Gastroesophageal sphincter (tissue), 4 donors: Measurements from ENCODE around the gene ULK4. TPM values are rescaled to one million over a fixed set of nuclear protein-coding genes. Genes with fewer than 3 reads are reported as not detected.
"Not testable (repeated sequence)": the region's sequence is repeated elsewhere in the genome, so short reads cannot be mapped to it uniquely, and the experiment has no call there.

ENCODE experiments used
- ATAC-seq: fragments of 150-250 bp; one replicate; pipeline ENCODE4 v1.9.1; 2016; ENCODE audit warnings: mild to moderate bottlenecking, moderate library complexity
- H3K27ac ChIP-seq, 4 donors: fragments of 200-600 bp; sonication (generic) in 3 of 4; 1 replicate in 3 of 4; 2 replicates in 1 of 4; pipeline ENCODE4 v1.5.1; 2016 to 2019
- H3K27me3 ChIP-seq: fragments of 200-600 bp; sonication (generic); one replicate; pipeline ENCODE4 v1.5.1; 2019
- H3K36me3 ChIP-seq, 2 donors: fragments of 200-600 bp; sonication (generic); one replicate each; pipeline ENCODE4 v1.5.1; 2019; ENCODE audit warnings: control low read depth in 1 of 2
- H3K4me1 ChIP-seq, 3 donors: fragments of 200-600 bp; sonication (generic); 1 replicate in 2 of 3; 2 replicates in 1 of 3; pipeline ENCODE4 v1.5.1; 2016 to 2019; ENCODE audit warnings: control low read depth in 2 of 3
- H3K4me3 ChIP-seq, 2 donors: fragments of 200-600 bp; sonication (generic); one replicate each; pipeline ENCODE4 v1.5.1; 2019; ENCODE audit warnings: mild to moderate bottlenecking in 1 of 2, moderate library complexity in 1 of 2
- H3K9me3 ChIP-seq, 3 donors: fragments of 200-600 bp; sonication (generic); one replicate each; pipeline ENCODE4 v1.5.1; 2017 to 2019; ENCODE audit warnings: control low read depth in 2 of 3
- CTCF ChIP-seq, 4 experiments: fragments of 200-600 bp in 2 of 4; fragments of 450-650 bp in 2 of 4; sonication (generic) in 1 of 4; IDR thresholded peaks; one replicate each; pipeline ENCODE4 v1.5.1; 2017 to 2019; ENCODE audit warnings: antibody characterized with exemption in 4 of 4, mild to moderate bottlenecking in 2 of 4, moderate library complexity in 2 of 4
- EP300 ChIP-seq: sonication (generic); formaldehyde crosslinking; IDR thresholded peaks from one replicate; pipeline ENCODE4 v1.6.1; 2017; ENCODE audit warnings: antibody characterized with exemption, mild to moderate bottlenecking
- POLR2A ChIP-seq, 2 donors: fragments of 450-650 bp; IDR thresholded peaks; one replicate each; pipeline ENCODE4 v1.6.1; 2017; ENCODE audit warnings: antibody characterized with exemption in 2 of 2, mild to moderate bottlenecking in 2 of 2, moderate library complexity in 1 of 2
- POLR2AphosphoS5 ChIP-seq: sonication (generic); formaldehyde crosslinking; IDR thresholded peaks from one replicate; pipeline ENCODE4 v1.6.1; 2017; ENCODE audit warnings: antibody characterized with exemption
- WGBS, 2 donors: methylation state at CpG; one replicate each; pipeline ENCODE4 v1.1.5; 2018; ENCODE audit warnings: low coverage in 1 of 2; 5-methylcytosine and 5-hydroxymethylcytosine counted together
- total RNA-seq, 4 donors: library from RNA; depleted of rRNA; stranded (reverse); fragments of >200 nt; gene quantifications; one replicate each; pipeline ENCODE4 v1.1.0, GENCODE V29; 2016

ULK4 gene
- total RNA-seq, 4 donors from 2014 or later = 3.8 to 15.4 (median 8.8) TPM

DNA sequence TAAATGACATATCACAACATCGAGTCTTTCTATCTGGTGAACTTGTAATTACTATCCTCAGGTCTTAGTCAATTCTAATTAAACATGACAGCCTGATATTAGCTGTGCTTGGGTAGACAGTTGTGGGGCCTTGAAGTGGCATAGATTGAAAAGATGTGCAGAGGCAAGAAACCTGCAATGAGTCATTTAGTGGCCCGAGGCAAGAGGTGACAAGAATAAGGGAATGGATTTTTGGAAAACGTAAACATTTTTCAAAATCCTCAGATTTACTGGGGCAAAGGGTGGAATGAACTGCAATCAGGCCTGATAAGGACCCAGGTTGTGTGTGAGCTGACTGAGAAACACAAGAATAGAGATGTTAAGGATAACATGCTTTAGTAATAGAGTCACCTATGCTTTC lies 29.5 kb upstream of the ULK4 start:
- no peak for ATAC-seq
- Histone ChIP-seq H3K9me3 (no peaks in the 10 kb centered on the region), H3K4me1 (no peaks in the 10 kb centered on the region), H3K27me3 (no peaks in the 10 kb centered on the region), H3K36me3 (no peaks in the 10 kb centered on the region), H3K27ac (no peak overlapping the region), H3K4me3 (no peak overlapping the region)
- 67 to 78% methylated on average over 3 of the region's 3 CpGs for WGBS, 2 donors
- TF ChIP-seq CTCF (IDR thresholded peaks at IDR 0.05) (no peak), POLR2A (IDR thresholded peaks at IDR 0.05) (no peak), EP300 (no peak), POLR2AphosphoS5 (no peak)

DNA sequence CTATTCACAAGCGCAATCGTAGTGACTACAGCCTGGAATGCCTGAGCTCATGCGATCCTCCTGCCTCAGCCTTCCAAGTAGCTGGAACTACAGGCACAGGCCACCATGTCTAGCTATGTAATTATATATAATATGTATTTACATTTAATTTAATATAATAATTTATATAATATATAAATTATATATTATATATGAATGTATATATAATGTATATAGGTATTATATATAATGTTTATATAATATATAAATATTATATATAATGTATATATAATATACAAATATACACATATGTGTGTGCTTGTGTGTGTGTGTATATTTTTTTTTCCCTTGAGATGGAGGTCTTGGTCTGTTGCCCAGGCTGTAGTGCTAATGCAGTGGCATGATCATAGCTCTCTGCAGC lies 27.6 kb upstream of the ULK4 start:
- Histone ChIP-seq H3K4me1 (no peaks in the 10 kb centered on the region), H3K27ac (no peak overlapping the region), H3K4me3 (no peak overlapping the region), H3K9me3 (no peaks in the 10 kb centered on the region), H3K36me3 (no peaks in the 10 kb centered on the region), H3K27me3 (no peaks in the 10 kb centered on the region)
- no peak for ATAC-seq
- 91 to 96% methylated on average over 3 of the region's 3 CpGs for WGBS, 2 donors
- TF ChIP-seq EP300 (no peak), POLR2A (IDR thresholded peaks at IDR 0.05) (no peak), CTCF (IDR thresholded peaks at IDR 0.05) (no peak), POLR2AphosphoS5 (no peak)

- Histone ChIP-seq H3K4me1 (no peaks in the 10 kb centered on the region), H3K4me3 (no peak overlapping the region), H3K27me3 (no peaks in the 10 kb centered on the region), H3K27ac (no peak overlapping the region), H3K36me3 (no peaks in the 10 kb centered on the region), H3K9me3 (no peaks in the 10 kb centered on the region)
- 93 to 100% methylated on average over 3 to 5 of the region's 5 CpGs for WGBS, 2 donors
- no peak for TF ChIP-seq POLR2AphosphoS5
- no peak for TF ChIP-seq POLR2A (IDR thresholded peaks at IDR 0.05)
- TF ChIP-seq CTCF (IDR thresholded peaks at IDR 0.05) = no peak
- TF ChIP-seq EP300 = no peak
- ATAC-seq = no peak
Measured at GRCh38 chr3:41987627-41988026, 25.7 kb upstream of the ULK4 start.

GRCh38 chr3:41986561-41986960 lies 24.7 kb upstream of the ULK4 start:
- no peak for ATAC-seq
- WGBS, 2 donors = 56% methylated on average over 2 of the region's 2 CpGs; no CpG with 5 or more reads in 1 of the 2 donors
- no peak for TF ChIP-seq EP300
- no peak for TF ChIP-seq CTCF (IDR thresholded peaks at IDR 0.05)
- no peak for TF ChIP-seq POLR2A (IDR thresholded peaks at IDR 0.05)
- TF ChIP-seq POLR2AphosphoS5 = no peak
- no peaks in the 10 kb centered on the region for H3K4me1 ChIP-seq
- no peaks in the 10 kb centered on the region for H3K9me3 ChIP-seq
- no peaks in the 10 kb centered on the region for H3K36me3 ChIP-seq
- H3K27ac ChIP-seq = no peak overlapping the region
- H3K4me3 ChIP-seq = no peak overlapping the region
- no peaks in the 10 kb centered on the region for H3K27me3 ChIP-seq

- Histone ChIP-seq H3K27me3 (no peaks in the 10 kb centered on the region), H3K4me1 (no peaks in the 10 kb centered on the region), H3K9me3 (no peaks in the 10 kb centered on the region), H3K4me3 (no peak overlapping the region), H3K27ac (no peak overlapping the region), H3K36me3 (no peaks in the 10 kb centered on the region)
- TF ChIP-seq EP300 = no peak
- TF ChIP-seq POLR2A (IDR thresholded peaks at IDR 0.05) = no peak
- no peak for TF ChIP-seq POLR2AphosphoS5
- TF ChIP-seq CTCF (IDR thresholded peaks at IDR 0.05) = no peak
- no peak for ATAC-seq
- 60 to 100% methylated on average over 1 of the region's 1 CpG for WGBS, 2 donors
Measured at GRCh38 chr3:41985018-41985417, 23.1 kb upstream of the ULK4 start.

GRCh38 chr3:41983091-41983490 lies 21.2 kb upstream of the ULK4 start:
- no CpG with 5 or more reads among the region's 32 CpGs for WGBS, 2 donors
- ATAC-seq, H3K27me3 ChIP-seq, H3K4me3 ChIP-seq, H3K9me3 ChIP-seq, H3K36me3 ChIP-seq, H3K27ac ChIP-seq, H3K4me1 ChIP-seq: not testable (repeated sequence)

- H3K4me3 ChIP-seq, H3K27me3 ChIP-seq, H3K27ac ChIP-seq, ATAC-seq, H3K36me3 ChIP-seq, H3K9me3 ChIP-seq, H3K4me1 ChIP-seq: not testable (repeated sequence)
- WGBS, 2 donors = 66 to 69% methylated on average over 2 to 5 of the region's 5 CpGs
Measured at GRCh38 chr3:41977401-41977800, 15.5 kb upstream of the ULK4 start.
